H1 (cell line): Measurements from ENCODE around the gene VSTM2B. TPM values are rescaled to one million over a fixed set of nuclear protein-coding genes. Genes with fewer than 3 reads are reported as not detected.

Experiments
- CTCF ChIA-PET: fragments of 300-600 bp; sonication (Branson Sonifier 250); formaldehyde crosslinking; loops from one replicate; lab custom pipeline; 2021; ENCODE audit not compliant: partially characterized antibody; lab: Charles Lee
- POLR2A ChIA-PET: fragments of 300-600 bp; sonication (Branson Sonifier 250); formaldehyde crosslinking; loops from one replicate; lab custom pipeline; 2021; ENCODE audit warnings: inconsistent platforms; ENCODE audit not compliant: partially characterized antibody; lab: Charles Lee
- DNase-seq, 2 experiments: peaks; one replicate each; pipeline versions ENCODE4 v3.0.0 to v3.0.0-alpha.2; 2010 to 2022; ENCODE audit warnings: low spot score in 2 of 2, low read depth in 1 of 2, mixed read lengths in 1 of 2
- FAIRE-seq: peaks from 2 replicates; lab custom pipeline; 2011; peaks lifted over from hg19 to GRCh38; lab: Jason Lieb, UNC
- H2AFZ ChIP-seq: 2 replicates; pipeline ENCODE4 v1.8.1; 2012; ENCODE audit warnings: low read length, inconsistent platforms
- H2AK5ac ChIP-seq: 2 replicates; pipeline ENCODE4 v1.6.1; 2013; ENCODE audit warnings: low read depth, low read length
- H2BK120ac ChIP-seq: replicated peaks from 2 replicates; pipeline ENCODE3; 2013; ENCODE audit warnings: low read depth, low read length, inconsistent platforms
- H2BK12ac ChIP-seq: 2 replicates; pipeline ENCODE4 v1.6.1; 2013; ENCODE audit warnings: low read depth, low read length
- H2BK15ac ChIP-seq: 2 replicates; pipeline ENCODE4 v1.6.1; 2013; ENCODE audit warnings: low read length
- H2BK20ac ChIP-seq: 2 replicates; pipeline ENCODE4 v1.6.1; 2013; ENCODE audit warnings: low read length
- H2BK5ac ChIP-seq: 2 replicates; pipeline ENCODE4 v1.6.1; 2013; ENCODE audit warnings: low read depth, low read length
- H3K14ac ChIP-seq: 2 replicates; pipeline ENCODE4 v1.6.1; 2013; ENCODE audit warnings: inconsistent platforms; ENCODE audit not compliant: insufficient read length
- H3K18ac ChIP-seq: 2 replicates; pipeline ENCODE4 v1.6.1; 2013; ENCODE audit warnings: low read length; ENCODE audit errors: extremely low read depth
- H3K23ac ChIP-seq: 2 replicates; pipeline ENCODE4 v1.6.1; 2013; ENCODE audit warnings: inconsistent platforms; ENCODE audit not compliant: insufficient read length
- H3K23me2 ChIP-seq: 2 replicates; pipeline ENCODE4 v1.6.1; 2013; ENCODE audit warnings: low read depth, low read length
- H3K27ac ChIP-seq: 2 replicates; pipeline ENCODE4 v1.6.1; 2011; ENCODE audit warnings: low read depth, low read length, inconsistent platforms
- H3K27me3 ChIP-seq, 4 experiments: replicated peaks in 1 of 4; 1 replicate in 1 of 4; 2 replicates in 3 of 4; pipeline versions ENCODE4 v1.6.1 to v1.8.1; 2011 to 2013; ENCODE audit warnings: low read length in 3 of 4, mild to moderate bottlenecking in 3 of 4, inconsistent platforms in 2 of 4, mixed read lengths in 2 of 4, moderate library complexity in 1 of 4; ENCODE audit not compliant: control insufficient read depth in 3 of 4, insufficient read depth in 3 of 4; ENCODE audit errors: extremely low read depth in 1 of 4
- H3K36me3 ChIP-seq, 4 experiments: 2 replicates each; pipeline versions ENCODE4 v1.6.1 to v1.8.1; 2011 to 2013; ENCODE audit warnings: mild to moderate bottlenecking in 4 of 4, low read length in 3 of 4, moderate library complexity in 2 of 4, control low read depth in 1 of 4, inconsistent platforms in 1 of 4; ENCODE audit not compliant: insufficient read depth in 4 of 4, control insufficient read depth in 2 of 4
- H3K4ac ChIP-seq: replicated peaks from 2 replicates; pipeline ENCODE3; 2013; ENCODE audit warnings: low read length, low read depth, mixed read lengths, inconsistent platforms; ENCODE audit not compliant: insufficient read length
- H3K4me1 ChIP-seq, 4 experiments: replicated peaks in 1 of 4; 1 replicate in 1 of 4; 2 replicates in 3 of 4; pipeline versions ENCODE4 v1.6.1 to v1.8.1; 2011 to 2013; ENCODE audit warnings: low read length in 3 of 4, inconsistent platforms in 2 of 4, mixed read lengths in 1 of 4; ENCODE audit not compliant: insufficient read depth in 4 of 4, control insufficient read depth in 3 of 4
- H3K4me2 ChIP-seq, 2 experiments: 2 replicates each; pipeline versions ENCODE4 v1.6.1 to v1.8.1; 2011 to 2013; ENCODE audit warnings: low read depth in 2 of 2, low read length in 2 of 2, control low read depth in 1 of 2, inconsistent platforms in 1 of 2, mild to moderate bottlenecking in 1 of 2; ENCODE audit not compliant: insufficient read depth in 1 of 2
- H3K4me3 ChIP-seq, 4 experiments: fragments of 200-600, 300-600 bp in 1 of 4; sonication (generic), shearing (Covaris generic), sonication (Bioruptor Twin) in 1 of 4; 2 replicates each; pipeline versions ENCODE4 v1.5.1 to v1.8.1; 2011 to 2016; ENCODE audit warnings: low read length in 4 of 4, low read depth in 3 of 4, control low read depth in 2 of 4, inconsistent platforms in 2 of 4, mild to moderate bottlenecking in 2 of 4, mixed read lengths in 1 of 4, moderate library complexity in 1 of 4; ENCODE audit not compliant: insufficient read depth in 2 of 4; ENCODE audit errors: extremely low read depth in 1 of 4
- H3K56ac ChIP-seq: replicated peaks from 2 replicates; pipeline ENCODE3; 2013; ENCODE audit warnings: low read depth, mild to moderate bottlenecking, mixed read lengths, low read length, inconsistent platforms; ENCODE audit not compliant: insufficient read length
- H3K79me1 ChIP-seq: 2 replicates; pipeline ENCODE4 v1.6.1; 2013; ENCODE audit warnings: low read depth, low read length, control low read depth
- H3K79me2 ChIP-seq, 2 experiments: 2 replicates each; pipeline versions ENCODE4 v1.6.1 to v1.8.1; 2012 to 2013; ENCODE audit warnings: low read length in 2 of 2, mild to moderate bottlenecking in 2 of 2, inconsistent platforms in 1 of 2; ENCODE audit not compliant: insufficient read depth in 2 of 2, control insufficient read depth in 1 of 2
- H3K9ac ChIP-seq, 4 experiments: replicated peaks in 1 of 4; 1 replicate in 1 of 4; 2 replicates in 3 of 4; pipeline versions ENCODE4 v1.6.1 to v1.8.1; 2011 to 2013; ENCODE audit warnings: low read depth in 3 of 4, low read length in 3 of 4, control low read depth in 2 of 4, mild to moderate bottlenecking in 2 of 4, moderate library complexity in 2 of 4, inconsistent platforms in 1 of 4; ENCODE audit errors: extremely low read depth in 1 of 4
- H3K9me3 ChIP-seq, 2 experiments: 2 replicates each; pipeline versions ENCODE4 v1.6.1 to v1.8.1; 2012 to 2013; ENCODE audit warnings: mild to moderate bottlenecking in 2 of 2, moderate library complexity in 2 of 2, control low read depth in 1 of 2, inconsistent platforms in 1 of 2, low read depth in 1 of 2, low read length in 1 of 2, mixed read lengths in 1 of 2; ENCODE audit not compliant: insufficient read depth in 2 of 2
- H4K20me1 ChIP-seq, 2 experiments: replicated peaks in 1 of 2; 2 replicates each; pipeline versions ENCODE3 to v1.8.1; 2011 to 2013; ENCODE audit warnings: inconsistent platforms in 2 of 2, low read length in 2 of 2, mild to moderate bottlenecking in 1 of 2; ENCODE audit not compliant: insufficient read depth in 2 of 2, control insufficient read depth in 1 of 2
- H4K5ac ChIP-seq: 2 replicates; pipeline ENCODE4 v1.6.1; 2013; ENCODE audit warnings: low read length, low read depth, mixed read lengths, inconsistent platforms; ENCODE audit not compliant: insufficient read length
- H4K8ac ChIP-seq: 2 replicates; pipeline ENCODE4 v1.8.0; 2013; ENCODE audit warnings: mild to moderate bottlenecking, moderate library complexity, low read length, inconsistent platforms; ENCODE audit not compliant: insufficient read depth; ENCODE audit errors: extremely low read depth
- H4K91ac ChIP-seq: replicated peaks from 2 replicates; pipeline ENCODE3; 2013; ENCODE audit warnings: low read length, mixed read lengths, inconsistent platforms; ENCODE audit not compliant: insufficient read length
- CEBPB ChIP-seq: IDR thresholded peaks from 2 replicates; pipeline ENCODE4 v1.6.1; 2012; ENCODE audit warnings: low read depth, low read length
- CHD2 ChIP-seq: IDR thresholded peaks from 2 replicates; pipeline ENCODE4 v1.6.1; 2012; ENCODE audit warnings: low read length, improper control_type of control experiment
- CREB1 ChIP-seq: IDR thresholded peaks from 2 replicates; pipeline ENCODE4 v1.6.1; 2012; ENCODE audit warnings: inconsistent platforms
- CTBP2 ChIP-seq: IDR thresholded peaks from 2 replicates; pipeline ENCODE4 v1.7.0; 2011; ENCODE audit warnings: borderline replicate concordance, mild to moderate bottlenecking, moderate library complexity, mixed read lengths, low read length; ENCODE audit not compliant: insufficient read depth, insufficient read length
- HDAC6 ChIP-seq: IDR thresholded peaks from one replicate; pipeline ENCODE4 v1.7.1; 2012; ENCODE audit warnings: low read depth, mild to moderate bottlenecking, inconsistent platforms, low read length, moderate library complexity
- KDM4A ChIP-seq: IDR thresholded peaks from one replicate; pipeline ENCODE4 v1.7.1; 2012; ENCODE audit warnings: low read depth, mild to moderate bottlenecking, moderate library complexity, low read length, inconsistent platforms; ENCODE audit not compliant: severe bottlenecking
- NANOG ChIP-seq: IDR thresholded peaks from 2 replicates; pipeline ENCODE4 v1.6.1; 2011; ENCODE audit warnings: low read length, low read depth, mild to moderate bottlenecking, inconsistent platforms; ENCODE audit not compliant: insufficient read depth, poor library complexity, severe bottlenecking
- RFX5 ChIP-seq: IDR thresholded peaks from 2 replicates; pipeline ENCODE4 v1.6.1; 2011; ENCODE audit warnings: low read depth, low read length, improper control_type of control experiment, borderline replicate concordance
- SIN3A ChIP-seq, 2 experiments: IDR thresholded peaks in 1 of 2; conservative IDR thresholded peaks in 1 of 2; 2 replicates each; pipeline ENCODE4 v1.6.1; 2011 to 2012; ENCODE audit warnings: low read length in 2 of 2, improper control_type of control experiment in 1 of 2, low read depth in 1 of 2, mild to moderate bottlenecking in 1 of 2
- SP4 ChIP-seq: IDR thresholded peaks from 2 replicates; pipeline ENCODE4 v1.6.1; 2012; ENCODE audit warnings: low read length, inconsistent platforms
- SUZ12 ChIP-seq: fragments of 200-600 bp; sonication (generic); IDR thresholded peaks from 2 replicates; pipeline ENCODE4 v1.6.1; 2012; ENCODE audit warnings: mild to moderate bottlenecking, inconsistent platforms, low read length, moderate library complexity, mixed read lengths
- TAF7 ChIP-seq: optimal IDR thresholded peaks from 2 replicates; pipeline ENCODE3; 2011; ENCODE audit warnings: low read depth, mild to moderate bottlenecking, inconsistent platforms, low read length, moderate library complexity, borderline replicate concordance
- TBP ChIP-seq: IDR thresholded peaks from 2 replicates; pipeline ENCODE4 v1.6.1; 2011; ENCODE audit warnings: low read depth, low read length, improper control_type of control experiment
- WGBS, 2 experiments: shearing (Covaris generic) in 1 of 2; methylation state at CpG; one replicate each; pipeline versions ENCODE4 v1.1.6 to v1.1.7; 2013 to 2015; ENCODE audit warnings: low lambda C conversion rate in 2 of 2, mixed read lengths in 2 of 2, inconsistent platforms in 1 of 2, low coverage in 1 of 2, missing lambda C conversion rate in 1 of 2; ENCODE audit not compliant: insufficient replicate concordance in 2 of 2, insufficient coverage in 1 of 2, insufficient read length in 1 of 2; ENCODE audit errors: extremely low coverage in 1 of 2, missing lambda C conversion rate in 1 of 2; 5-methylcytosine and 5-hydroxymethylcytosine counted together
- polyA plus RNA-seq, 7 experiments: library from polyadenylated mRNA; depleted of rRNA in 3 of 7; stranded (reverse) in 5 of 7; unstranded in 2 of 7; fragments of >200 nt in 5 of 7; fragments of 200-250 nt in 2 of 7; gene quantifications; 1 replicate in 5 of 7; 2 replicates in 1 of 7; 4 replicates in 1 of 7; pipeline versions ENCODE4 v1.2.1 to v1.2.3, GENCODE V29; 2011 to 2013; ENCODE audit warnings: missing spikeins in 2 of 7, mixed read lengths in 2 of 7
- total RNA-seq: library from RNA; stranded (reverse); fragmentation: NEBNext Ultra II Directional; extraction: Animal tissue kit (Norgen Biotek cat#: 25700); gene quantifications from 2 replicates; pipeline ENCODE4 v1.2.1, GENCODE V29; 2021
- TF ChIP-seq, protein P1 (sequence below): IDR thresholded peaks from 2 replicates; pipeline ENCODE4 v1.6.1; 2011; ENCODE audit warnings: low read length, improper control_type of control experiment

Gene VSTM2B
- total and polyA plus RNA-seq, 2 of the 8 experiments (the other 6 are each of a cell fraction or from before 2014, with no cell fraction given), result 0.82 to 1.5 TPM

- Histone ChIP-seq H3K18ac (no peak overlapping the region), H2BK5ac (no peak overlapping the region), H3K14ac (no peak overlapping the region), H3K23me2 (no peaks in the 10 kb centered on the region), H4K20me1 (no peaks in the 10 kb centered on the region), H3K4me2 (no peak overlapping the region), H3K23ac (no peak overlapping the region), H3K27ac (no peak overlapping the region), H3K56ac (no peak overlapping the region), H2AFZ (no peak overlapping the region), H4K5ac (no peak overlapping the region), H4K91ac (no peak overlapping the region), H2BK120ac (no peak overlapping the region), H3K79me1 (no peaks in the 10 kb centered on the region), H3K36me3 (no peaks in the 10 kb centered on the region), H3K4me1 (peaks cover 2 to 6% (median 4%) of the 10 kb centered on the region in 4 experiments; a peak in 4 of 7 replicates), H3K4me3 (no peak overlapping the region), H2BK15ac (no peak overlapping the region), H2BK20ac (no peak overlapping the region), H4K8ac (no peak overlapping the region), H3K9me3 (no peaks in the 10 kb centered on the region), H3K27me3 (peaks cover 0 to 3% (median 1%) of the 10 kb centered on the region in 4 experiments; a peak in 3 of 7 replicates), H3K79me2 (no peaks in the 10 kb centered on the region), H3K9ac (no peak overlapping the region), H3K4ac (no peak overlapping the region), H2BK12ac (no peak overlapping the region), H2AK5ac (no peak overlapping the region)
- WGBS, 2 experiments, result 80% methylated on average over 3 of the region's 3 CpGs; no CpG with 5 or more reads in 1 of the 2 experiments
- ChIA-PET POLR2A (interaction anchor here (1.1 kb wide), 1 partner anchor 28 kb away, joined by 3 read pairs; the partner anchor contains the start of gene POP4), CTCF (interaction anchor here (1.1 to 1.5 kb wide), 3 partner anchors 9 to 19 kb away, joined by 3 read pairs; no protein-coding TSS in a partner anchor)
- DNase-seq (no peak), FAIRE-seq (no peak)
- TF ChIP-seq CEBPB (no peak), TBP (no peak), CREB1 (no peak), SP4 (no peak), SUZ12 (no peak), TAF7 (no peak), CHD2 (no peak), RFX5 (no peak), SIN3A (conservative IDR thresholded peaks at IDR 0.05 in 1 of 2, IDR thresholded peaks at IDR 0.05 in 1 of 2; ENCODE audit: low read depth in 1 of 2, low read length in 2 of 2) (no peak), KDM4A (no peak), CTBP2 (no peak), HDAC6 (no peak), NANOG (no peak)
- TF ChIP-seq, protein P1, sequence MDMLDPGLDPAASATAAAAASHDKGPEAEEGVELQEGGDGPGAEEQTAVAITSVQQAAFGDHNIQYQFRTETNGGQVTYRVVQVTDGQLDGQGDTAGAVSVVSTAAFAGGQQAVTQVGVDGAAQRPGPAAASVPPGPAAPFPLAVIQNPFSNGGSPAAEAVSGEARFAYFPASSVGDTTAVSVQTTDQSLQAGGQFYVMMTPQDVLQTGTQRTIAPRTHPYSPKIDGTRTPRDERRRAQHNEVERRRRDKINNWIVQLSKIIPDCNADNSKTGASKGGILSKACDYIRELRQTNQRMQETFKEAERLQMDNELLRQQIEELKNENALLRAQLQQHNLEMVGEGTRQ, result no peak
Observed at GRCh38 chr19:29577649-29577963, 51.8 kb downstream of the VSTM2B start.
